ENCODE data around the gene TOMM40.

The TOMM40 gene

GRCh38 chr19:44951179-44952159 lies 60.4 kb downstream of the TOMM40 start:
- peak; percentile 81 to 89 for DNase-seq
- TF ChIP-seq GATA1 (IDR thresholded peaks at IDR 0.05; ENCODE audit: low read depth, low read length) (no peak), POLR2A (IDR thresholded peaks at IDR 0.05; ENCODE audit: low read length) (no peak)

Measured in erythroblast (primary cell).